ENCODE measurements around the gene CPNE5. TPM values are rescaled to one million over a fixed set of nuclear protein-coding genes. Genes with fewer than 3 reads are reported as not detected.

Gene CPNE5
- total RNA-seq, 1 donor from 2014 or later: 24.9 TPM

GRCh38 chr6:36843170-36843569 is 3.9 kb upstream of the CPNE5 start:
- DNase-seq (ENCODE audit: low spot score): no peak
- Mint-ChIP-seq H3K9me3 (ENCODE audit: unreplicated experiment) (no peaks in the 10 kb centered on the region), H3K4me3 (ENCODE audit: unreplicated experiment) (no peak overlapping the region), H3K27me3 (ENCODE audit: unreplicated experiment) (peaks cover 12% of the 10 kb centered on the region), H3K4me1 (ENCODE audit: unreplicated experiment) (peaks cover 31% of the 10 kb centered on the region), H3K27ac (ENCODE audit: unreplicated experiment) (no peak overlapping the region), H3K36me3 (ENCODE audit: low read depth, unreplicated experiment) (peaks cover 9% of the 10 kb centered on the region)
- TF ChIP-seq, protein P1, sequence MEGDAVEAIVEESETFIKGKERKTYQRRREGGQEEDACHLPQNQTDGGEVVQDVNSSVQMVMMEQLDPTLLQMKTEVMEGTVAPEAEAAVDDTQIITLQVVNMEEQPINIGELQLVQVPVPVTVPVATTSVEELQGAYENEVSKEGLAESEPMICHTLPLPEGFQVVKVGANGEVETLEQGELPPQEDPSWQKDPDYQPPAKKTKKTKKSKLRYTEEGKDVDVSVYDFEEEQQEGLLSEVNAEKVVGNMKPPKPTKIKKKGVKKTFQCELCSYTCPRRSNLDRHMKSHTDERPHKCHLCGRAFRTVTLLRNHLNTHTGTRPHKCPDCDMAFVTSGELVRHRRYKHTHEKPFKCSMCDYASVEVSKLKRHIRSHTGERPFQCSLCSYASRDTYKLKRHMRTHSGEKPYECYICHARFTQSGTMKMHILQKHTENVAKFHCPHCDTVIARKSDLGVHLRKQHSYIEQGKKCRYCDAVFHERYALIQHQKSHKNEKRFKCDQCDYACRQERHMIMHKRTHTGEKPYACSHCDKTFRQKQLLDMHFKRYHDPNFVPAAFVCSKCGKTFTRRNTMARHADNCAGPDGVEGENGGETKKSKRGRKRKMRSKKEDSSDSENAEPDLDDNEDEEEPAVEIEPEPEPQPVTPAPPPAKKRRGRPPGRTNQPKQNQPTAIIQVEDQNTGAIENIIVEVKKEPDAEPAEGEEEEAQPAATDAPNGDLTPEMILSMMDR (IDR thresholded peaks at IDR 0.05; ENCODE audit: unreplicated experiment): no peak

- DNase-seq (ENCODE audit: low spot score): no peak
- TF ChIP-seq, protein P1 (IDR thresholded peaks at IDR 0.05; ENCODE audit: unreplicated experiment): no peak
- H3K9me3 Mint-ChIP-seq (ENCODE audit: unreplicated experiment): no peaks in the 10 kb centered on the region
- peaks cover 14% of the 10 kb centered on the region for H3K36me3 Mint-ChIP-seq (ENCODE audit: low read depth, unreplicated experiment)
- no peak overlapping the region for H3K4me3 Mint-ChIP-seq (ENCODE audit: unreplicated experiment)
- peaks cover 12% of the 10 kb centered on the region for H3K27me3 Mint-ChIP-seq (ENCODE audit: unreplicated experiment)
- peaks cover 38% of the 10 kb centered on the region for H3K4me1 Mint-ChIP-seq (ENCODE audit: unreplicated experiment)
- H3K27ac Mint-ChIP-seq (ENCODE audit: unreplicated experiment): no peak overlapping the region
These were observed 2.5 kb upstream of the CPNE5 start for GRCh38 chr6:36841756-36842155.

- H3K4me3 Mint-ChIP-seq (ENCODE audit: unreplicated experiment): peak overlapping the region; percentile 91
- H3K4me1 Mint-ChIP-seq (ENCODE audit: unreplicated experiment): peaks cover 40% of the 10 kb centered on the region
- H3K27ac Mint-ChIP-seq (ENCODE audit: unreplicated experiment): peak overlapping the region; percentile 8
- no peak for DNase-seq (ENCODE audit: low spot score)
- H3K27me3 Mint-ChIP-seq (ENCODE audit: unreplicated experiment): peaks cover 9% of the 10 kb centered on the region
- peaks cover 14% of the 10 kb centered on the region for H3K36me3 Mint-ChIP-seq (ENCODE audit: low read depth, unreplicated experiment)
- TF ChIP-seq, protein P1 (IDR thresholded peaks at IDR 0.05; ENCODE audit: unreplicated experiment): no peak
- H3K9me3 Mint-ChIP-seq (ENCODE audit: unreplicated experiment): no peaks in the 10 kb centered on the region
These were observed 1.5 kb upstream of the CPNE5 start for GRCh38 chr6:36840432-36841403.

DNA sequence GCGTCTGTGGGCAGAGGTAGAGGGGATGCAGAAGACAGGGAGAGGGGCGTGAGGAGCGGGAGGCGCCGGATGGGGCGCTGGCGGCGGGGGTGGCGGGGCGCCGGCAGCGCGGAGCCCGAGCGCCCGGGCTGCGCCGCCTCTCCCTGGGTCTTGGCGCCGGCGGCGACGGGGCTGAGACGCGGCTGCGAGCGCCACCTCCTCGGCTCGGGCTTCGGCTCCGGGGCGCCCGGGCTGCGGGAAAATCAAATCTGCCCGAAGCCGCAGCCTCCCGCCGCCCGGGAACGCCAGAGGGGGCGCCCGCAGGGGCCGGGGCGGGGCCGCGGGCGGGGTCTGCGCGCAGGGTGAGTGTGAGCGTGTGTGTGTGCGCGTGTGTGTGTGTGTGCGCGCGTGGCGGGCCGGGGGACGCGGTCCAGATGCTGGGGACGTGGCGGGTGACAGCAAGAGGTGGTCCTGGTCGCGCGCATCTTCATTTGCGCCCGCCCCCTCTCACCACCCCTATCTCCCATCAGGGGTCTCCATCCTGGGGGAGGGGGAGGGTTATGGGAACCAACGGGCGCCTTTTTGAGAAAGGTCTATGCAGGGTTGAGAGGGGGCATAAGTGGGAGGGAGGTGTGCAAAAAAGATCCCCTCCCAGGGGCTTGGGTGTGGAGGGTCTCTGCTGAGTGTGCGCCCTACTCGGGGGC is 646 bp upstream of the CPNE5 start:
- Mint-ChIP-seq H3K4me3 (ENCODE audit: unreplicated experiment) (peak overlapping the region; percentile 91), H3K9me3 (ENCODE audit: unreplicated experiment) (no peaks in the 10 kb centered on the region), H3K27me3 (ENCODE audit: unreplicated experiment) (peaks cover 9% of the 10 kb centered on the region), H3K27ac (ENCODE audit: unreplicated experiment) (no peak overlapping the region), H3K36me3 (ENCODE audit: low read depth, unreplicated experiment) (peaks cover 18% of the 10 kb centered on the region), H3K4me1 (ENCODE audit: unreplicated experiment) (peaks cover 44% of the 10 kb centered on the region)
- DNase-seq (ENCODE audit: low spot score): peak; percentile 69
- TF ChIP-seq, protein P1 (IDR thresholded peaks at IDR 0.05; ENCODE audit: unreplicated experiment): peak; percentile 25
